ENCODE measurements around the gene POLG.

The POLG gene

DNA sequence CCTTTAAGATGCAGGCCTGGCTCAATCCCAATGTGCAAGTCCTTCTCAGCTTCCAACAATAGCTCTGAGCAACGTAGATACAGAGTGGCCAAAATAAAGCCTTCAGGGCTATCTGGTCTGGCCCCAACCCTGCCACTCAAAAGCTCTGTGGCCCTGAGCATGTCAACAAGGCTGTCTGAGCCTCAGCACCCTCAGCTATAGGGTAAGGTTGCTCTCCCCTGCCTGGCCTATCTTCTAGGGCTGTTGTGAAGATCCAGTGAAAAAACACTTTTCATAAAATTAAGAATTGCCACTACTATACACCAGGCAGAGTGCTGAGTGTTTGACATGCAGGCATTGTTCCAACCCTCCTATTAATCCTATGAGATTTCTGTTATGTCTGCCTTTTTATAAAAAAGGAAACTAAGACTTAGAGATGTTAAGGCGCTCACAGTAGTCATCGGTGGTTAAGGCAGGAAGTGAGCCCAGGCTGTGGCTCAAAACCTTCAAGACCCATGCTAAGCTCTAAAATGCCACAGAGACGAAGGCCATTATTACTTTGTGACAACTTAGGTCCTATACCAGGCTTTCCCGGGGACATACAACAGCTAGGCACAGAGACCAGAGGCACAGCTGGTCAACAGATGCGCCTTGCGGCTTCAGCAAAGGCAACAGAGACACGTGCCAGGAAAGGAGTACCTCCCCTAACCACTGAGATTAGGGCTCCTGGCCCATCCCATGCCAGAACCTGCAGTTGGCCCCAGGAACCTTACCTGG, 5.1 kb downstream of the POLG start:
- H3K27ac ChIP-seq = no peak overlapping the region
- no peak for DNase-seq (ENCODE audit: low read depth, low spot score)

DNA sequence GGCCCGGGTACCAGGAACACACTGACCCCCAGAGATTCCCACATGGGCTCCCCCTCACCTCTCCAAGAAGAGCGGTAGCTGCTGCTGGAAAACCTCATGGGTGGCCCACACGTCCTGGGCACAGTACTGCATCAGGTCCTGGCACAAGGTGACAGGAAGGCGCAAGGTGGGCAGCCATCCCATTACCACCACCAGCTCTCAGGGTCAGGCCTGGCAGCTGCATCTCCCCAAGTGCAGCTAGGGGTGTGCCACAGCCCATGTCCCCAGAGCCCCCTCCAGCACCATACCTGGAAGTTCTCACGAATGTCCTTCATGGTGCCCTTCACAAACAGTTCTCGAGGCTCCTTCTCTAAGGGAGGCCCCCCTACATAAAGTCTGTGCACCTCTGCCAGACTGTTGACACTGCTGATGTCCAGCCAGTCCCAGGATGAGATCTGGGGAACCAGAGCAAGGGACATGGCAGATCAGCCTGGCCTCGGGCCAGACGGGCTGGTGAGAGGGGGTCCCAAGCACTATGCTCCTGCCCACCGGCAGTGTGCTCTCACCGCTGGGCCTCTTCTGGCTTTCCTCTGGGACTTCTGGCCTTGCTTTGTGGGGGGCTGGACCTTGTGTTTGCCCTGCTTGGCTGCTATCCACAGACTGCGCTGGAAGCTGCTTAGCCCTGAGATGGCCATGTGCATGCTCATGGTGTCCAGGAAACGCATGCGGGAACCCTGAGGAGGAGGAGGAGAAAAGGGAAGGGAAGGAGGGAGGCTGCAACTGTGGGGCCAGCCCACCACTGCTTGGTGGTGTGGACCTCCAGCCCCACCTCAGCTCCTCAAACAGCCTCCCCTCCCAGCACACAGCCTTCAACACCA, 6.0 kb downstream of the POLG start:
- no peak for DNase-seq (ENCODE audit: low read depth, low spot score)
- no peak overlapping the region for H3K27ac ChIP-seq

DNA sequence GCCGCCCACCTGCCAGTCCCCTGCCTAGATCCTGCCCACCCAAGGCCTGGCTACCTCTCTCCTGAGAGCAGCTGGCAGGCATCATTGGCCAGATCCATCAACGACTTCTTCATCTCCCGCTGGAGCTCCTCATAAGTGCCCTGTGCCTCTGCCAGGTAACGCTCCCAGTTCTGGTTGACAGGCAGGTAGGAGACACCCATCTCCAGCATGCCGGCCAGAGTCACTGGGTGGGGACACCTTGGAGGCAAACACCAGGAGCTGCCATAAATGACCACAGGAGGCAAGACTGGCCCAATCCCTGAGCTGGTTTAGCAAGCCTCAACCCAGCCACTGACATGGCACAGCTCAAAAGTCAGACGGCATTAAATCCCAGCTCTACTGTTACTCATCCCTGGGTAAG, 7.5 kb downstream of the POLG start:
- no peak overlapping the region for H3K27ac ChIP-seq
- DNase-seq (ENCODE audit: low read depth, low spot score) = no peak

DNA sequence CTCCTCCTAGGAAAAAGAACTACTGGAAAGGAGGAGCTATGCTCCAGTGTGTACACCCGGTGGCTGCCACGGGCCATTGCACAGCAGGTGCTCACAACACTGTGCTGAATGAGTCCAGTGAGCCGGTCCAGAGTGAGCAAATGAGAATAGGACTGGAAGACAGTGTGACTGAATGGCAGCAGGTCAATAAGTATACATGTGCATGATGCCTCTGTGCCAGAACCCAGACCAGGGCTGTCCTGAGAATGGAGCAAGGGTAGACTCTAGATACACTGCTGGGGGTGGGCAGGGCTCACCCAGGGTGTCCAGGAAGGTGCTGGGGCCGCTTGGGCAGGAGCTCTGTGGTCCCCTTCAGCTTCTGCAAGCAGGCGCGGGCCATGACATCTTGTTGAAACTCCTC, 8.3 kb downstream of the POLG start:
- H3K27ac ChIP-seq = no peak overlapping the region
- no peak for DNase-seq (ENCODE audit: low read depth, low spot score)

DNA sequence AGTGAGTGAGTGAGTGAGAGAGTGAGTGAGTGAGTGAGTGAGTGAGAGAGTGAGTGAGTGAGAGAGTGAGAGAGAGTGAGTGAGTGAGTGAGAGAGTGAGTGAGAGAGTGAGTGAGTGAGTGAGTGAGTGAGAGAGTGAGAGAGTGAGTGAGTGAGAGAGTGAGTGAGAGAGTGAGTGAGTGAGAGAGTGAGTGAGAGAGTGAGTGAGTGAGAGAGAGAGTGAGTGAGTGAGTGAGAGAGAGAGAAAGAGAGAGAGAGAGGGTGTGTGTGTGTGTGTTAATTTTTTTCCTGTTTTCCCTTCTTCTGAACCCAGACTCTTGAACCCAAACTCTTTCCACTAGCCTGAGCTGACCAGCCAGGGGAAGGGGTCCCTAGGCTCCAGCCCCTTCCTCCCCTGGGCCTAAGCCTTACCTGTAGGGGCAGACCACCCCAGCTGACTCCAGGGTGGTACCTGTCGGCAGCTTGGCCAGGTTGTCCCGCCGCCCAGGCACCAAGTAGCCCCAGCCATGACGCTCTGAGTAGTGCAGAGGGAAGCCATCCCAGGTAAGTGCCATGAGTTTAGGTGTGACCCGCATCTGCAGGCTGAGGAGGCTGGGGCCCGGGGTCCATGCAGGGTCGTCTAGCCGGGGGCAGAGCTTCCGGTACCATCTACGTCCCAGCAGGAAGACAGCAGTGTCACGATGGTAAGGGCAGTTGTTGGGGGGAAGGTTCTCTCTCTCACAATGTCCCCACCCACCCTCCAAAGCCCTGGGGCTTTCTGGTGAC, 9.4 kb downstream of the POLG start:
- no peak for DNase-seq (ENCODE audit: low read depth, low spot score)
- H3K27ac ChIP-seq = no peak overlapping the region

DNA sequence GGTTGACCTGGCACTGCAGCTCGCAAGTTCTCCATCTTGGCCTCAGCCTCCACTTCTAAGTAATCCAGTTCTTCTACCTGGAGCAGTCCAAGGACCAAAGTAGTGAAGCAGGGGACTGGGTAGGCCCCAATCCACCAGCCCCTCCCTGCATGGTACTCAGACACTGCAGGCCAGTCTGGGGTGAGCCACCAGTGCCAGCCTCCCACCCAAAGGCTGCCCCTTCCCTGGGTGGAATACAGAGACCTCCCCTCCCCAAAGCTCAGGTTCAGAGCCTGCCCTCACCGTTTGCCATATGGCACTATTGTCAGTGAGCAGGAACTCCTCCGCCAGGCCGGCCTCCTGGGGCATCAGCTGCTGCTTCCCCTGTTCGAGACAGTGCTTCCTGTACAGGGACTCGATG, 10.8 kb downstream of the POLG start:
- no peak overlapping the region for H3K27ac ChIP-seq
- no peak for DNase-seq (ENCODE audit: low read depth, low spot score)

DNA sequence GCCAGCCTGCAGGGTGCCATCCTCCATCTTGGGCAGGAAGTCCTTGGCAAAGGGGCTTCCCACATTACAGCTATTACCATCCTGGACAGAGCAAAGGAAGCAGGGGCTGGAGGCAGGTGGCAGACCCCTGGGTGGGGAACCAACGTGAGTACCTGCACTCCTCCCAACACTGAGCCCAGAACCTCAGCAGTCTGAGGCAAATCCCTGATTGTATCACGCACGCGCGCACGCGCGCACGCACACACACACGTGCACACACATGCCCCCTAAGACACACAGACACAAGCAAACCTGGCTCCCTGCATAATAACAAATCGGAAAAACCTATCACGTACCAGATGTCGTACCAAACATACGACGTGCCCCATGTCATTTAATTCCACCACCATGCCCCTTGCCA, 11.8 kb downstream of the POLG start:
- no peak overlapping the region for H3K27ac ChIP-seq
- no peak for DNase-seq (ENCODE audit: low read depth, low spot score)

DNA sequence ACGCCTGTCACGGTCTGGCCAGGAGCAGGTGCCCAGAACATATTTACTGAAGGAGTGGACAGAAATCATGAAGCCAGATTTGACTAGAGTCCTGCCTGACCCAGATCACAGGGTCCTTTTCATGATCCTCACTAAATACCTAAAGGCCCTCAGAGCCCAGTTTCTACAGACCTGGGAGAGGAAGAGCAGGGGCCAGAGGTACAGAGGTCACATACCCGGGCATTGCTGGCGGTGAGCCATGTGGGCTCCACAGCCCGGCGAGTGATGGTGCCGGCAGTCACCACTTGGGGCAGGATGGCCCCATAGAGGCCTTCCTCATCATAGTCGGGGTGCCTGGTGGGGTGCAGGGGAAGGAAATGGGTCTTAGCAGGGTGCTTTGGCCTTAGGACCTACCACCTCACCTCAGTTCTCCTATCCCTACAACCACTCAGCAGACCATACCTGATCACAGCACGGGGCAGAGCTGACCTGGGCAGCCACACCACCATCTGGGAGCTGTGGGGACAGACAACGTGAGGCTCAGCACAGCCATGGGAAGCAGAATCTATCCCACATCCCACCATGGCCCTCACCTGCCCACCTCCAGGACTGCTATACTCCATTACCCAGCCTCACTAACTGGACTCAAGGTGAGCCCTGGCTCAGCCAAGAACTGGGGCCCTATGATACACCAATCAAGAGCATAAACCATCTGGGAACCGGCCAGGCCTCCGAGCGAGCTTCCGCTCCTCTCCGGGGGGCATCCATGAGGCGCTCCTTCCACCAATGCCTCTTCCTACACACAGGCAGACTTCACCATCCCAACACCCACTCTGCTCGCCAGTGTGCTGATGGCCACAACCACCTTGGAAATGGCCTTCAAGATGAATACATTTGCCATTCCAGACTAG, 12.9 kb downstream of the POLG start:
- DNase-seq (ENCODE audit: low read depth, low spot score) = no peak
- no peak overlapping the region for H3K27ac ChIP-seq

DNA sequence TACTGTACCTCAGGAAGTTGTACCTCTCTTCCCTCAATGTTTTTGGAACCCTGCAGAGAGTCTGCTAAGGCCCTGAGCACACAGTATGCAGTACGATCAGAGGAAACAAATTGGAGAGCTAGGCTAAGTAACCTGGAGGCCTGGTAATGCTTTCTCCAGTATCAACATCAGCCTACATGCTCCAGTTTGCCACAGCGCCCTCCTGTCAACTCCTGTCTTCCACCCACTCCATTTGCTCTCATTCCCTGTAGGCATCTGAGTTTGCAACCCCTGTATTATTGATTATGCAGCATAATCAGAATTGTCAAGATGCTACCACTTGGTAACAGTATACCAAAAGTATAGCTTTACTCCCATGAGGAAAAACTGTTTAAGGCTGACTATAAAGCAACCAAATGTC, 14.4 kb downstream of the POLG start:
- no peak overlapping the region for H3K27ac ChIP-seq
- no peak for DNase-seq (ENCODE audit: low read depth, low spot score)

DNA sequence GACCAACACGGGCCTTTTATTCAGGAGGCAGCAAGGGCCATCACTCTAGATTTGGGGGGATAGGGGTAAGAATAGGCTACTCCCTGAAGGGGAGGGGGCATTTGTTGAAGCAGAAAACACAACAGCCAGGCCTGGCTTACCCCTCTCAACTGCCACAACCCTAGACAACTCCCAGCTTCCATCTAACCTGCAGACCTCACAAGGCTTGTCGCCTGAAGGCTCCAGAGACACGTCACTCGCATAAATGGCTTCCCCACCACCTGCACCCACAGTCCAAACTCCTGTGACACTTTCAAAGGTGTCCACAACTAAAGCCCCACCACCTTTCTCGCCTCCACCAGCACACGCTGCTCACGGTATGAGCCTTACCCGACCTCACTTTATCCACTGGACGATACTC, 14.9 kb downstream of the POLG start:
- H3K27ac ChIP-seq = peak overlapping the region; percentile 1

DNA sequence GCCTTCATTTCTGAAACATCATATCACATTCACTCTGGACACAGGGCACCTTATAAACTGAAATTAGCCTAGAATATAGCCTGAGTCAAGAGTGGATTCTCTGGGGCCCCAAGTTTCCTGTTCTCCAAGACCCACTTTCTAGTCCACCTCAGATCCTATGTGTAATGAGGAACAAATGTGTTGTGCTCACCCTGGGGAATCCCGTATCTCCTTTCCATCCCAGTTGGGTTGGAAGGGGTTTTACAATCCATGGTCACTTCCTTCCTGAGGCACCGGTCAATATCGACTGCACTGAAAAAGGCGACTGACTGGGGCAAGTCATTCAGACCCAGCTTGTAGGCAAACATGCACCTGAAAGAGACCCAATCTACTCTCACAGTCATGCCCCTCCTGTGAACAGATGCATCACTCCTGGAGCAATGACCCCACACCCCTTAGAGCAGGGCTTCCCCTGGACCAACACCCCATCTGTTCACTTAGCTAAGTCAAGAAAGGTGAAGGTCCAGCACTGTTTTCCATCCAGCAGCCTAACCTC, 17.4 kb downstream of the POLG start:
- no peak overlapping the region for H3K27ac ChIP-seq
- no peak for DNase-seq (ENCODE audit: low read depth, low spot score)

More for the DNA sequence above, 14.9 kb downstream of the POLG start:
- no peak for DNase-seq (ENCODE audit: low read depth, low spot score)

DNA sequence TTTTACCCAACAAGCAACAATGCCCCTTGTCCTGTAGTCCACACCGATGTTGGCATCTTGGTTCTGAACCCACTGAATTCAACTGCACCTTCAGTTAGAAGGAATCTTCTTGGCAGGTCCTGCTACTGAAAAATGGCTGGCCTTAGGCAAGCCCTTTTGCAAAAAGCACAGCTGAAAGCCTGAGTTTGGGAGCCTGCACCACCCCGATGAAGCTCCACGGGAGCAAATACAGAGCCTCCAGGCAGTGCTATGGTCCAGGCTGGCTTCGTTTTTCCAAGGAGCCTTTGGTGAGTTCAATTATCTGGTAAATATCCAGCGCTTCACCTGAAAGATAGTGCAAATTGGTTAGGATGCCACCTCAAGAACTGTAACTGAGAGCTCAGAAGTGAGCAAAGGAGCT, 18.1 kb downstream of the POLG start:
- no peak for DNase-seq (ENCODE audit: low read depth, low spot score)
- H3K27ac ChIP-seq = no peak overlapping the region

DNA sequence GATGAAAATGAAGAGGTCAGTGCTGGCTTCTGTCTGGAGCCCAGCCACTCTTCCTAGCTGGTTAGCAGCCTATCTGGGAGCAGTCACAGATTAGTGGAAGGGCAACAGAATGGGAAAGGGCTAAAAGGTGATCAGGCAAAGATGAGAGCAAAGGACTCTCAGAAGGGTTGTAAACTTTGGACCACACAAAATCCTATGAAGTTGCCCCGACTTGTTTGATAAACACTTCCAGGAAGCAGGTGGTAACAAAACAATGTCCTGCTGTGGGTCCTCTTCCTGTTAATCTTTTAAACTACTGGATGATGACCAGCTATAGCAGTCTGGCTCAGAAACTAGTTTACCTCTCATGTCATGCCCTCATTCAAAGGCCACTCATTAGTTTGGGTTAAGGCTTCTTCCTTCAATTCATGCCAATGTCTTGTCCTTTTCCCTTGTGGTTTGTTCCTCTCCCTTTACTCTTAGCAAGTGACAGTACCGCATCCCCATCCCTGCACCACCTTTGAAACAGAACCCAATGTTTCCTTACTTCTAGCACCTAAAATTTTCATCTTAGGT, 19.2 kb downstream of the POLG start:
- no peak overlapping the region for H3K27ac ChIP-seq
- no peak for DNase-seq (ENCODE audit: low read depth, low spot score)

DNA sequence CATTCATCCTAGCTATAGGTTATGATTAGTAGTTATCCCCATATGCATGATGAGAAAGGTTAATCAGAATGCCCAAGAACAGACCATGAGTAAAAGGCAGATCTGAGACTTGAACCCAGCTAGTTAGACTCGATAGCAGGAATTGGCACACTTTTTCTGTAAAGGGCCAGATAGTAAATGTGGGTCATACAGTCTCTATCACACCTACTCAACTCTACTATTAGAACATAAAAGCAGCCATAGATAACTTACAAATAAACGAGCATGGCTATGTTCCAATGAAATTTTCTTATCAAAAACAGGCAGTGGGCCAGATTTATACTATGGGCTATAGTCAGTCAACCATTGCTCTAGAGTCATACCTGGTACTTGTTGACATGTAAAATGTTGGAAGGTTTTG, 24.6 kb downstream of the POLG start:
- no peak for DNase-seq (ENCODE audit: low read depth, low spot score)
- H3K27ac ChIP-seq = no peak overlapping the region

DNA sequence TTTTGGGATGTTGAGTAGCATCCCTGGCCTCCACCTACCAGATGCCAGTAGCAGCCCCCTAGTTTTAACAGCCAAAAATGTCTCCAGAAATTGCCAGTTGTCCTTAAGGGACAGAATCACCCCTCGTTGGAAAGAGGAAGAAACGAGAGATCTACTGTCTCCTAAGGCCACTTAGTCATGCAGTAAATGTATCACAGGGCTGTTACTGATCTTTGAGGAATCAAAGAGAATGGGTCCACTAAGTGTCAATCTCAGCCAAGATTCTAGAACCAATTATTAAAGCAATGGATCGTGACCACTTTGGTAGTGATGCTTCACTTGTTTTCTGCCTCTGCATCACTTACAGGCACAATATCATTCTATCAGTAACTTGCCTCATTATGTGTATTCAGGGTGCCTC, 26.4 kb downstream of the POLG start:
- H3K27ac ChIP-seq = no peak overlapping the region
- DNase-seq (ENCODE audit: low read depth, low spot score) = no peak

DNA sequence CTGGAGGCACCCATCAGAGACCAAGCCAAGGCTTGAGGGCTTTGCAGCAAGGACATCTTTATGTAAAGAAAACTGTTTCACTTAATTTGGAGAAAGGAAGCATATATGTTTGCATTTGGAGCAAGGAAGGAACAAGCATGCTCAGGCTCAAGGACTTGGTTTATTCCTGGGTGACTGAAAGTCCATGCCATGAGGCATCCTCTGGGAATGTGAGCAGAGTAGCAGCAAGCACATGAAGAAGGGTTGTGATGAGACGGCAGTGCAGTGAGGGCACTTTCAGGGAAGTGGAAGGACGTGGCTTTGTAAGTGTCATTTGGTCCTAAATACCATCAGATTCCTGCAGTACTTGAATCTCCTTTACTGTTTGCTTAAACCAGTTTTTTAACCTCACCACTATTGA, 26.8 kb downstream of the POLG start:
- peak; percentile 8 for DNase-seq (ENCODE audit: low read depth, low spot score)
- H3K27ac ChIP-seq = peak overlapping the region; percentile 5

DNA sequence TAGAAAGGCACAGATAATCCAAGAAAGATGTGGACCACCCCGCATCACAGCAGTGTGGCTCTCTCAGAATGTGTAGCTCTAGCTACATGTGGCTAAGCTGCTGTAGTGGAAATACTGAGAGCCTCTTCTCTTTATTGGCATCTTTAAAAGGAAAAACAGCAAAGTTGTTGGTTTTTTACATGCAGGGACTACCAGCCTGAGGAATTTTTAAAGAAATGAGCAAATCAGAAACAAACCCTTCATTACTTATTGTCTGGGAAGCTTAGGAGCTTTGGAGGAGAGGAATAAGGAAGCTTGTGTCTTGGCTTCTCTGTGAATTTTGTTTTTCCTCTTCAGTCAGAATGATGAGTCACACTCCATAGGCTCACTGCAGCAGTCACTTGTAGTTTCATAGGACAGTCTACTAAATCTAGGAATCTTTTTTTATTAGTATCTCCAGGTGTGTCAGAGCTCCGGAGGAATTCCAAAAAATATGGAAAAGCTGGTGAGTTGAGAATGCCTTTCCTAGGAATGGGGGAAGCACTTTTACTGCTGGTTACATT, 27.5 kb downstream of the POLG start:
- DNase-seq (ENCODE audit: low read depth, low spot score) = peak; percentile 6
- H3K27ac ChIP-seq = peak overlapping the region; percentile 5

DNA sequence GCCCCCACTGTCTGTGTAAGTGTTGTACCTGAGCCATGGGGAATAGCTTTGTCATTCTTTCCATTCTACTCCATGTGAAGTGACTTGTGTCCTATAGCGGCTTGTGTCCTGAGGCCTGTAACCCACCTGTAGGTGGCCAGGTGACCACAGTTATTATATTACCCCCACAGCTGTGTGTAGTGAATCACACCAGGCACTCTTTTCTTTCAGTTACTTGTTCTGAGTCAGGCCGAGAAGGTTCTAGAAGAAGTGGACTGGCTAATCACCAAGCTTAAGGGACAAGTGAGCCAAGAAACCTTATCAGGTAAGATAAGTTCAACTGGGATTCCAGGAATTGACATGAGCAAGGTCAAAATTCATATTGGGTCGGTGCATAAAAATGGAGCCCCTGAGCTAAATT, 29.2 kb downstream of the POLG start:
- no peak overlapping the region for H3K27ac ChIP-seq
- DNase-seq (ENCODE audit: low read depth, low spot score) = no peak

DNA sequence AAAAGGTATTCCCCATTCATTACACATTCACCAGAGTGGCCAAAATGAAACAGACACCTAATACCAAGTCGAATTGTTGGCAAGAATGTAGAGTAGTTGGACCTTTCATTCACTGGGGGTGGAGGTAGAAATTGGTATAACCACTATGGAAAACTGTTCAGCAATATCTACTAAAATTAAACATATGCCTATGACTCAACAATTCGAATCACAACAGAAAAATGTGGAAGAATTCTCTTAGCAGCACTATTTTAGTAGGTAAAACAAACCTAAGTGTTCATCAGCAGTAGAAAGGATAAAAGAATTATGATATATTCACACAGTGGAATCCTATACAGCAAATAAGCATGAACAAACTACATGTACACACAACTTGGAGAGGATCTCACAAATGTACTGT, 30.6 kb downstream of the POLG start:
- no peak for DNase-seq (ENCODE audit: low read depth, low spot score)
- H3K27ac ChIP-seq = no peak overlapping the region
